GM08714 (cell line): ENCODE measurements around the gene ZNF799.
"Not testable (repeated sequence)": the region's sequence is repeated elsewhere in the genome, so short reads cannot be mapped to it uniquely, and the experiment has no call there.

Experiments
- H3K4me3 ChIP-seq: fragments of 200-500 bp; sonication (Bioruptor generic); 2 replicates; pipeline ENCODE4 v1.5.1; 2014; ENCODE audit warnings: mild to moderate bottlenecking, low read length, inconsistent platforms
- ZNF274 ChIP-seq: IDR thresholded peaks from 2 replicates; pipeline ENCODE4 v1.6.1; 2012; ENCODE audit warnings: mild to moderate bottlenecking, low read depth, low read length

The ZNF799 gene

DNA sequence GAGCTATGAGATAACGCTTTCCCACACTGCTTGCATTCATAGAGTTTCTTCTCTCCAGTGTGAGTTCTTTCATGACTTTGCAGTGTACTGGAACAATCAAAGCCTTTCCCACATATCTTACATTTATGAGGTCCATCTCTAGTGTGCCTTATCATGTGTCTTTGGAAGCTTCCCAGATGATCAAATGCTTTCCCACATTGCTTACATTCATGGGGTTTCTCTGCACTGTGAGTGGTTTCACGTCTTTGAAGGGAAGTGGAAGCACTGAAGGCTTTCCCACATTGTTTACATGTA lies 20.7 kb downstream of the ZNF799 start:
- TF ChIP-seq ZNF274, result no peak

DNA sequence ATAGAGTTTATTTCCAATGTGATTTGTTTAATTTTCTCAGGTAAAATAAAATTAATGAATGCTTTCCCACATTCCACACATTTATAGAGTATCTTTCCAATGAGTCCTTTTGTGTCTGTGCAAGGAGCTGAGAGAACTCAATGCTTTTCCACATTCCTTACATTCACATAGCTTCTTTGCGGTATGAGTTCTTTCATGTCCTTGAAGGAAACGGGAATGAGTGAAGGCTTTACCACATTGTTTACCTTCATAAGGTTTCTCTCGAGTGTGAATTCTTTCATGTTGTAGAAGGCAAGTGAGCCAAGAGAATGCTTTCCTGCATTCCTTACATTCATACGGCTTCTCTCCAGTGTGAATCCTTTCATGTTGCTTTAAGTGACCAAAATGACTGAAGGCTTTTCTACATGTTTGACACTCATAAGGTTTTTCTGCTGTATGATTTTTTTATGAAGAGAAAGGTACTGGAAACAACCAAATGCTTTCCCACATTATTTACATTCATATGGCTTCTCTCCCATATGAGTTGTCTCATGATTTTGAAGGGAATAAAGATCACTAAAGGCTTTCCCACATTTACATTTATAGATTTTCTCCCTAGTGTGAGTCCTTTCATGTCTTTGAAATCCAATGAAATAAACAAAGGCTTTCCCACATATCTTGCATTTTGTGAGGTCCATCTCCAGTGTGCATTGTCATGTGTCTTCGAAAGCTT lies 21.2 kb downstream of the ZNF799 start:
- no peak for TF ChIP-seq ZNF274
- H3K4me3 ChIP-seq, result no peak overlapping the region

More for the DNA sequence above, 20.7 kb downstream of the ZNF799 start:
- no peak overlapping the region for H3K4me3 ChIP-seq

DNA sequence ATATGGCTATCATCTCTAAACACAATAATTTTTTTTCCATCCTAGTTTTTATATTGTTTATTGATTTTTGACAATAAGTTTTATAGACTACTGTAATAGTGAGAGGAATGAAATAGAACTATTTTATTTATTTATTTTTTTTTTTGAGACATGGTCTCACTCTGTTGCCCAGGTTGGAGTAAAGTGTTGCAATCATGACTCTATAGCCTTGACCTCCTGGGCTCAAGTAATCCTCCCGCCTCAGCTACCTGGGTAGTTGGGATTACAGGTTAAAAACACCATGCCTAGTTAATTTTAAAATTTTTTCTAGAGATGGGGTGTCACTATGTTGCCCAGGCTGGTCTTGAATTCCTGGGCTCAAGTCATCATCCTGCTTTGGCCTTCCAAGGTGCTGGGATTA lies 27.0 kb downstream of the ZNF799 start:
- TF ChIP-seq ZNF274, result no peak
- H3K4me3 ChIP-seq, result no peak overlapping the region

DNA sequence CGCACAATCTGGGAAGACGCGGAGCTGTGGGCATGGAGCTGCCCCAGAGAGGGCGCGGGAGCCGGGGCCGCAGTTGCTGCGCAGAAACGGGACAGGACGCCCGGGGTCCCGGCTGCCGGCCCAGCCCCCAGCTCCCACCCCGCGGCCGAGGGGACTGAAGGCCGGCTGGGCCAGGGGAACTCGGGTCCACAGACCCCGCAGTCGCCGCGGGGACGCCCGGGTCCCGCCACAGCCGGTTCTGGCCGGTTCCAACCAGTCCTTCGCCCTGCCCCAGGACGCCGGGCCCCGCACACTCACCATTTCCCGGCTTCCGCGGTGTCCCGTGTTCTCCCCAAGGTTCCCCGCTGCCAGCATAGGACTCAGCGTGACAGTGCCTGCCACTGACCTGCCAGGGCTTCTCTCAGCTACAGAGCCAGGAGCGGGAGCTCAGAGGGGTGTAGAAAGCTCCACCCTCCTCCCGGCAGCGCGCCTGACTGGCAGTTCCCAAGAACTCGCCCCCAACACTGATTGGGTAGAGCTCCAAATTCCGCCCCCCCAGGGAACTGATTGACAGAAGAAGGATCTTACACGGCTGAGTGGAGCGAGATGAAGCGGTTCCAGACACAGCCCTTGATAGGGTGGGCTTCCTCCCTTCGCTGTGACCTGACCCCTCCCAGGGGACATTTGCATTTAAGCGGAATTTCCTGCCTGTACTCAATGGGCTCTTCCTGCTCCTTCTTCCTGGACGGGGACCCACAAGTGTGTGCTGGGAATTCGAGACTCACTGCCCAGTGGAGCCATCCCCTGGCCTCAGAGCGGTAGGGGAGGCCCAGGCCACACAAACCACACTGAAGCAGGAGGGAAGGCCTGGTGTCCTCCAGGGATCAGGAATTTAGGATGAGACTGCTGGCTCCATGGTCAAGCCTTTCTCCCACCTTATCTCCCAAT lies 35.6 kb downstream of the ZNF799 start, which contains the start of gene ZNF442:
Gene ZNF442, minus strand, starts transcription at position 448 of the 927 bp plus-strand sequence. CDS start 2,052 bp downstream, outside the sequence.
- no peak for TF ChIP-seq ZNF274
- H3K4me3 ChIP-seq, result peak within 1 kb of the TSS; percentile 65

GRCh38 chr19:12364391-12365235 lies 36.5 kb downstream of the ZNF799 start:
- H3K4me3 ChIP-seq, result peak overlapping the region; percentile 65
- TF ChIP-seq ZNF274, result no peak

- H3K4me3 ChIP-seq, result not testable (repeated sequence)
These were observed 38.8 kb downstream of the ZNF799 start for GRCh38 chr19:12362236-12362635.

DNA sequence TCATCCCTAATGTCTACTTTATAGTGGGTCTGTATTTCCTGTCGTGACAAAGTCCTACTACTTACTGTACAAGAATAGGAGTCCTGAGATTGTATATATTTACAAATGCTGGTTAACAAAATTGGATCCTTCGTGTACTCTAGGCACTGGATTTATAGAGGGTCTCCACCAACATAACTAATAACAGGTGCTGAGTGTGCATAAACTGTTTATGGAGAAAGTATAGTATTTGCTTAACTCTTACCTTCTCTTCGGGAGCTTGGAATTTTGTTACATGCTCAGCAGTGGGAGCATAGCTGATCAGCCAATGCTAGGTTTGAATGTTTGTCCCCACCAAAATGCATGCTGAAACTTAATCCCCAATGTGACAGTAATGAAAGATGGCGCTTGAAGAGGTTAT lies 47.7 kb downstream of the ZNF799 start:
- TF ChIP-seq ZNF274, result no peak
- no peak overlapping the region for H3K4me3 ChIP-seq

DNA sequence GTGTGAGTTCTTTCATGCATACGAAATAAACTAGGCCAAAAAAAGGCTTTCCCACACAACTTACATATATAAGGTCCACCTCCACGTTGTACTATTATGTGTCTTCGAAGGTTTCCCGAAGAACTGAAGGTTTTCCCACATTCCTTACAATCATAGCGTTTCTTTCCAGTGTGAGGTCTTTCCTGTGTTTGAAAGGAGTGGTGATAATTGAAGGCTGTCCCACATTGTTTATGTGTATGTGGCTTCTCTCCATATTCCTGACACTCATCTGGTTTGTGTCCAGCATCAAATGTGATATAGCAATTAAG lies 50.2 kb downstream of the ZNF799 start:
- H3K4me3 ChIP-seq, result no peak overlapping the region

DNA sequence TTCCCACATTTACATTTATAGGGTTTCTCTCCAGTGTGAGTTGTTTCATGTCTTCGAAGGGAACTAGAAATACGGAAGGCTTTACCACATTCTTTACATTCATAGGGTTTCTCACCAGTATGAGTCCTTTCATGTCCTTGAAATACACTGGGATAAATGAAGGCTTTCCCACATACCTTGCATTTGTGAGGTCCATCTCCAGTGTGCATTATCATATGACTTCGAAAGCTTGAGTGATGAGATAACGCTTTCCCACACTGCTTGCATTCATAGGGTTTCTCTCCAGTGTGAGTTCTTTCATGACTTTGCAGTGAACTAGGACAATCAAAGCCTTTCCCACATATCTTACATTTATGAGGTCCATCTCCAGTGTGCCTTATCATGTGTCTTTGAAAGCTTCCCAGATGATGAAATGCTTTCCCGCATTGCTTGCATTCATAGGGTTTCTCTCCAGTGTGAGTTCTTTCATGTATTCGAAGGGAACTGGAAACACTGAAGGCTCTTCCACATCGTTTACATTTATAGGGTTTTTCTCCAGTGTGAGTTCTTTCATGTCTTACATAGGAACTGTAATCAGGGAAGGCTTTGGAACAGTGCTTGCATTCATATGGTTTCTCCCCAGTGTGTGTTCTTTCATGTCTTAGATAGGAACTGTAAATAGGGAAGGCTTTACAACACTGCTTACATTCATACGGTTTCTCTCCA lies 50.7 kb downstream of the ZNF799 start:
- peak; percentile 93 for TF ChIP-seq ZNF274
- no peak overlapping the region for H3K4me3 ChIP-seq

More for the DNA sequence above, 50.2 kb downstream of the ZNF799 start:
- TF ChIP-seq ZNF274, result no peak

- no peak for TF ChIP-seq ZNF274
These were observed 54.2 kb downstream of the ZNF799 start for GRCh38 chr19:12346896-12347295.

GRCh38 chr19:12345197-12345596 lies 55.9 kb downstream of the ZNF799 start:
- no peak overlapping the region for H3K4me3 ChIP-seq
- TF ChIP-seq ZNF274, result no peak

More at GRCh38 chr19:12346896-12347295, 54.2 kb downstream of the ZNF799 start:
- H3K4me3 ChIP-seq, result no peak overlapping the region
